Stimulated activated CD4-positive, alpha-beta T cell treated with anti-CD3 and anti-CD28 coated beads, TNF-alpha, amount 100 ng/mL, for 4 hours (primary cell): ENCODE data around the gene C22orf23.
"Not testable (repeated sequence)": the region's sequence is repeated elsewhere in the genome, so short reads cannot be mapped to it uniquely, and the experiment has no call there.

ENCODE experiments used
- DNase-seq, 3 experiments: peaks; one replicate each; pipeline ENCODE4 v3.0.0-alpha.2; 2020; ENCODE audit warnings: low read depth in 3 of 3

The C22orf23 gene

DNA sequence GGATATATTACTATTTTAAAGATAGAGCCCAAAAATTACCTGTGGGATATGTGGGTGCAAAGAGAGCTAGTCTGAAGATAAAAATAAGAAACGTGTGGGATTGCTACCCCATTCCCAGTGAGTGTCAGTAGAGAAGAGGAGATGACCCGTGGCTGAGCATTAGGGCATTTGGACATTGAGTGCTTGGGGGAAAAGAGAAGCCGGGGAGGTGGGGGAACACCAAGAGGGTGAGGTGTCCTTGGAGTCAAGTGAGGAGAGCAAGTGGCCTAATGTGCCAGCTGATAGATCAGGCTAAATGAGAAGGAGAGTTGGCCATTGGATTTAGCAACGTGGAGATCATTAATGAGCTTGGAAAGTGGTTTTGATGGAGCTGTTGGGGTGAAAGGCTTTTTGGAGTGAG lies 1.3 kb upstream of the C22orf23 start:
- DNase-seq, result no peak

- no peak for DNase-seq
These were observed 352 bp downstream of the C22orf23 start for GRCh38 chr22:37953062-37953436.

- DNase-seq, result not testable (repeated sequence)
These were observed 772 bp downstream of the C22orf23 start for GRCh38 chr22:37952629-37953028.

DNA sequence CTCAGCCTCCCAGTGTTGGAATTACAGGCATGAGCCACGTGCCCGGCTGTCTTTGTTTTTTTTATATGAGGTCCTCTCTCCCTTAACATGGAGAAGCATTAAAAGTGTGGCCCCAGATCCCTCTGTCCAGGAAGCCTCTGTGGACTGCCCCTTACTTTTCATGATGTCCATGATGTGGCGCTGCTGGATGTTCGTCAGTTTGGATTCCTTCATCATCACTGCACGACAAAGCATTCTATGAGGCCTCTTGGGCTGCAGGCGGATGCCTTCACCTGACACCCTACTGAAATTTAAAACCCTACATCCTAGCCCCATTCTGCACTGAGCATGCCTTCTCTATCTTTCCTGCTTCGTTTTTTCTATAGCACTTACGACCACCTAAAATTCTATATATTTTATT lies 2.1 kb downstream of the C22orf23 start:
- DNase-seq, result no peak

GRCh38 chr22:37947142-37947795 lies 6.1 kb downstream of the C22orf23 start:
- not testable (repeated sequence) for DNase-seq

GRCh38 chr22:37944423-37944822 lies 9.0 kb downstream of the C22orf23 start:
- DNase-seq, result not testable (repeated sequence)

DNA sequence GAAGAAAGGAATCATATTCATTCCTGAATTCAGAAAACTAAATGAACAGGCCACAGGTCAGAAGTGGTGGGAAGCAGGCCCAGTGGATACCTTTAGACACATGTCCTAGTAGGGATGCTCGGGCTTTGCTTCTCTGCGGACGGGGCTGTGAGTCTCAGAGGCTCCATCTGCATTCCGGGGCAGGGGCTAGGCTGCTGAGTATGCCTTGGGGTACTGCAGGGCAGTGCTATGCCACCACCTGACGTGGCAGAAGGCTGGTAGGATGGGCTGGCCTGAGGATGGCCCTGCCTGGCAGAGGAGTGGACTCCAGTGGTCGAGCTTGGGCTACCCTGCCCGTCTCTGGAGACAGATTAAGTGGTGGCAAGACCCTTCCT lies 9.6 kb downstream of the C22orf23 start:
- no peak for DNase-seq

- no peak for DNase-seq
These were observed 10.1 kb downstream of the C22orf23 start for GRCh38 chr22:37943136-37943824.

GRCh38 chr22:37942133-37942532 lies 11.3 kb downstream of the C22orf23 start:
- no peak for DNase-seq

GRCh38 chr22:37940698-37941376 lies 12.6 kb downstream of the C22orf23 start:
- no peak for DNase-seq

GRCh38 chr22:37933711-37934376 lies 19.6 kb downstream of the C22orf23 start:
- peak; percentile 60 to 70 (median 69) for DNase-seq

DNA sequence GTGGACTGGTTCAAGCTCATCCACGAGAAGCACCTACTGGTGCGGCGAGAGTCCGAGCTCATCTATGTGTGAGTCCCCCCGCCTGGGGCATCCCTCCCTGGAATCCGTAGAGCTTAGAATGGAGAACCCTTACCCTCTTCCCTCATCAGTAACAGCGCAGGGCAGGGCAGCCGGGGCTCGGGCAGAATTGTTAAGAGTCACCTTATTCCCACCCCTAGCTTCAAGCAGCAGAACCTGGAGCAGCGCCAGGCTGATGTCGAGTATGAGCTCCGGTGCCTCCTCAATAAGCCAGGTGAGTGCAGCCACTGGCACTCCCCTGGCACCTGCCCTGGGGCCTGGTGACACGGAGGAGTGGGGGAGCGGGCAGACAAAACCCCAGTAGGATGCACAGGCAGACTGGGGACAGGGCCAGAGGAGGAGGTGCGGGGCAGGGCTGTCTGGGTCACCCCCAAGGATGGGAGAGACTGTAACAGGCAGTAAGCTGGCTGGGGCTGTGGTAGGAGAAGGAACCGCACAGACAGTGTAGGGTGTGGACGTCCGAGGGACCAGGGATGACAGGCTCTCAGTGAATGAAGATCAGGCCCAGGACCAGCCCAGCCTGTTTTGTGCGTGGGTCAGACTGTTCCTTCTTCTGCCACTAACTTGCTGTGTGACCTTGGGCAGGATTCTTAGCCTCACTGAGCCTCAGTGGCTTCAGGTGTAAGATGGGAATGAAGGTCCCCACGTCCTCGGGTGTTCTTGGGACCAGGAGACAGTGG lies 20.4 kb downstream of the C22orf23 start:
- no peak for DNase-seq

- no peak for DNase-seq
These were observed 21.0 kb downstream of the C22orf23 start for GRCh38 chr22:37932401-37932800.

DNA sequence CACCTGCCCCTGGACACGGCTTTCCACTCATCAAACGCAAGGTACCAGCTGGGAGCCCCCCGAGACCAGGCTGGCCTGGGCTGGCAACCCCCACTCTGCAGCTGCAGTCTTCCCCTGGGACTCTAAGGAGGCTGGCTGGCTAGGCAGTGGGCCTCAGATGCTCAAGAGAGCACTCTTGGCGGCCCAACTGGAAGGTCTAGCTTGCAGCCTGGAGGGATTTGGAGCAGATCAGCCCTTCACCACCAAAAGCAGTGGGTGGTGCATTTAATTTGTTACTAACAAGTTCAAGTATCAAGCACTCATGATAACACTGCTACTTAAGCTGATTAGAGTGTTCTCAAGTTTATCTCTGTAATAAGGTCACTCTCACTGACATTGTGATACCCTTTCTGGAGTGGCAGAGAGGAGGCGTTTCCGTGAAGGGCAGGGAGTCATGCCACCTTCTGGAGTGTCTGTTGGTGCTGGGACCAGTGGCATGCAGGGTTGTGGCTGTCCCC lies 21.5 kb downstream of the C22orf23 start:
- no peak for DNase-seq

GRCh38 chr22:37930952-37931440 lies 22.4 kb downstream of the C22orf23 start:
- DNase-seq, result no peak

DNA sequence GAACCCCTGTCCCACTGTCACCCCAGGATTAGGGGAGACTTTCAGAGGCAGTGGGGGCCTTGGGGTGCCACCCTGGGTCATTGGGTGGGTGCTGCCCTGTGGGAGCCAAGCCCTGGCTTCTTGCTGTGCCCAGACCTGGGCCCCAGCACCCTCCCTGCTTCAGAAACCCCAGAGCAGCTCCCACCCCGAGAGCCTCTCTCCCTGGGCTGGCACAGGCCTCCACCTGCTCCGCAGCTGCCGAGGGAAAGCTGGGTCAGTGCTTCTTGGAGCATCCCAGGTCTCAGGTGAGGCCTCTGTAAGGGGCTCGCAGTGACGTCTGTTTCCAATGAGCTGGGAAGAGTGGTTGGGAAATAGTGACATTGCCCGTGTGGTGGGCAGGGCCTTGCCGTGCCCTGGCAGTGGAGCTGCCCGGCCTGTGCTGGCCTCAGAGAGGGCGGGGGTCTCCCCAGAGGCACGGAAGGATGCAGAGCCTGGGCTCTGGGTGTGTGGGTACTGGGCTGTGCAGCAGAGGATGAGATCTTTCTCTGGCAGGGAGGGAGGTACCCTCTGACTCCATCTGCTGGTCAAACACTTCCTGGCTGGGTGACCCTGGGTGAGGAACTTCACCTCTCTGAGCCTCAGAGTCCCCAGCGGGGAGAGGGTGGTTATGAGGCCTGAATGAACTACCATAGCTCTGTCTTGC lies 23.0 kb downstream of the C22orf23 start:
- DNase-seq, result no peak

GRCh38 chr22:37929390-37929789 lies 24.0 kb downstream of the C22orf23 start:
- no peak for DNase-seq

- no peak for DNase-seq
These were observed 25.8 kb downstream of the C22orf23 start for GRCh38 chr22:37927637-37927936.

DNA sequence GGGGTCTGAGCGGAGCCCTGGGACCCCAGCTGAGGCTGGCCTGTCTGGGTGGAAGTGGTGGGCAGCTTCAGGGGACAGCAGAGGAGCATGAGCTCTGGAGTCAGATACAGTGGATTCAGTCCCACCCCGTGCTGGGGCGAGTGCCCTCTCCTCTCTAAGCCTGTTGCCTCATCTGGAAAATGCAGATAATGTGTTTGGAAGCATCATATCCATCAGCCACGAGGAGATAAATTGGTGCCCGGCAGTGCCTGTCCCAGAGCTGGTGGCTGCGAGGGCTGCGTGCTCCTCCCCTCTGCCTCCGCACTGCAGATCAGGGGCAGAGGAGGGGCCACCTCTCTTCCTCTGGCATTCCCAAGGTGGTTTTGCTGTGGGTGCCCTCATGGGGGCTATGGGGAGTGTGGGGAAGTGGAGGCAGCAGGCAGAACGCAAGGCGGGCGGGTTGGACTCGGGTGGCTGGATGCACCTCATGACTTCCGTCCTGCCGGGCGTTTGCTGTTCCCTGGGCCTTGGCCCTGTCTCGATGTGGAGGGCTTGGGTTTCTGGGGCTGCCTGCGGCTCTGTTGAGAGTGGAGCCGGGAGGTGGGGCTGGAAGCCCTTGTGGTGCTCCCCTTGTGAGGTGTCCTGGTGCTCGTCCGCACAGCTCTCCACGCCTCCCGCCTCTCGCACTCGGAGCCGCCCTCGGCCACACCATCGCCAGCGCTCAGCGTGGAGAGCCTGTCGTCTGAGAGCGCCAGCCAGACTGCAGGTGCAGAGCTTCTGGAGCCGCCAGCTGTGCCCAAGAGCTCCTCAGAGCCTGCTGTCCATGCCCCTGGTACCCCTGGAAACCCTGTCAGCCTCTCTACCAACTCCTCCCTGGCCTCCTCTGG lies 26.4 kb downstream of the C22orf23 start:
- no peak for DNase-seq

- no peak for DNase-seq
These were observed 27.0 kb downstream of the C22orf23 start for GRCh38 chr22:37926358-37926757.
